ENCODE measurements around the gene BBX.
"Not testable (repeated sequence)": the region's sequence is repeated elsewhere in the genome, so short reads cannot be mapped to it uniquely, and the experiment has no call there.

BBX gene

GRCh38 chr3:107684431-107684925, 161.7 kb downstream of the BBX start:
- DNase-seq (ENCODE audit: low spot score), result no peak

- no peak for DNase-seq (ENCODE audit: low spot score)
These were observed 162.6 kb downstream of the BBX start for GRCh38 chr3:107685383-107685782.

GRCh38 chr3:107687056-107687581, 164.4 kb downstream of the BBX start:
- no peak for DNase-seq (ENCODE audit: low spot score)

- DNase-seq (ENCODE audit: low spot score), result no peak
These were observed 166.6 kb downstream of the BBX start for GRCh38 chr3:107689355-107689754.

GRCh38 chr3:107690522-107691138, 167.9 kb downstream of the BBX start:
- DNase-seq (ENCODE audit: low spot score), result peak; percentile 57

GRCh38 chr3:107691984-107692383, 169.2 kb downstream of the BBX start:
- not testable (repeated sequence) for DNase-seq (ENCODE audit: low spot score)

- not testable (repeated sequence) for DNase-seq (ENCODE audit: low spot score)
These were observed 174.6 kb downstream of the BBX start for GRCh38 chr3:107697348-107697747.

GRCh38 chr3:107697855-107698254, 175.1 kb downstream of the BBX start:
- DNase-seq (ENCODE audit: low spot score), result not testable (repeated sequence)

- no peak for DNase-seq (ENCODE audit: low spot score)
These were observed 176.9 kb downstream of the BBX start for GRCh38 chr3:107699682-107700081.

- DNase-seq (ENCODE audit: low spot score), result no peak
These were observed 178.5 kb downstream of the BBX start for GRCh38 chr3:107701299-107701698.

GRCh38 chr3:107704477-107704876, 181.7 kb downstream of the BBX start:
- DNase-seq (ENCODE audit: low spot score), result no peak

GRCh38 chr3:107705046-107705445, 182.3 kb downstream of the BBX start:
- DNase-seq (ENCODE audit: low spot score), result no peak

- no peak for DNase-seq (ENCODE audit: low spot score)
These were observed 188.1 kb downstream of the BBX start for GRCh38 chr3:107710851-107711250.

- DNase-seq (ENCODE audit: low spot score), result no peak
These were observed 194.0 kb downstream of the BBX start for GRCh38 chr3:107716734-107717133.

GRCh38 chr3:107718547-107718946, 195.8 kb downstream of the BBX start:
- no peak for DNase-seq (ENCODE audit: low spot score)

- no peak for DNase-seq (ENCODE audit: low spot score)
These were observed 204.3 kb downstream of the BBX start for GRCh38 chr3:107727102-107727501.

GRCh38 chr3:107729686-107730085, 206.9 kb downstream of the BBX start:
- DNase-seq (ENCODE audit: low spot score), result no peak

- no peak for DNase-seq (ENCODE audit: low spot score)
These were observed 211.6 kb downstream of the BBX start for GRCh38 chr3:107734317-107734716.

- DNase-seq (ENCODE audit: low spot score), result no peak
These were observed 215.2 kb downstream of the BBX start for GRCh38 chr3:107737914-107738313.

GRCh38 chr3:107738486-107739183, 215.9 kb downstream of the BBX start:
- no peak for DNase-seq (ENCODE audit: low spot score)

- DNase-seq (ENCODE audit: low spot score), result no peak
These were observed 216.5 kb downstream of the BBX start for GRCh38 chr3:107739227-107739626.

- DNase-seq (ENCODE audit: low spot score), result peak; percentile 43
These were observed 218.5 kb downstream of the BBX start for GRCh38 chr3:107740992-107741896.

All from hematopoietic multipotent progenitor cell treated with erythropoietin and hydrocortisone succinate and interleukin-3 and kit ligand, for 17 days (in vitro differentiated cells).